Kidney (tissue), 14 donors: Measurements from ENCODE around the gene ZNF280B. TPM values are rescaled to one million over a fixed set of nuclear protein-coding genes. Genes with fewer than 3 reads are reported as not detected.

Source experiments
- DNase-seq, 5 donors: peaks; one replicate each; pipeline ENCODE4 v3.0.0-alpha.2; 2013 to 2020
- FAIRE-seq: peaks from 2 replicates; lab custom pipeline; 2012; peaks lifted over from hg19 to GRCh38; lab: Jason Lieb, UNC
- H3K27ac ChIP-seq, 2 donors: one replicate each; pipeline ENCODE4 v1.7.0; 2013; ENCODE audit warnings: low read depth in 2 of 2, low read length in 2 of 2, inconsistent platforms in 1 of 2
- H3K27me3 ChIP-seq: one replicate; pipeline ENCODE4 v1.7.1; 2013; ENCODE audit warnings: low read length, inconsistent platforms; ENCODE audit not compliant: control insufficient read depth, insufficient read depth
- H3K36me3 ChIP-seq, 3 donors: one replicate each; pipeline versions ENCODE4 v1.7.0 to v1.7.1; 2013; ENCODE audit warnings: low read length in 3 of 3, control low read depth in 1 of 3, inconsistent platforms in 1 of 3; ENCODE audit not compliant: insufficient read depth in 3 of 3, control insufficient read depth in 2 of 3
- H3K4me1 ChIP-seq, 3 donors: one replicate each; pipeline versions ENCODE4 v1.7.0 to v1.7.1; 2013; ENCODE audit warnings: low read length in 3 of 3, inconsistent platforms in 1 of 3, low read depth in 1 of 3; ENCODE audit not compliant: control insufficient read depth in 2 of 3, insufficient read depth in 2 of 3
- H3K4me3 ChIP-seq, 3 donors: one replicate each; pipeline versions ENCODE4 v1.7.0 to v1.8.1; 2013; ENCODE audit warnings: low read length in 3 of 3, control low read depth in 1 of 3, inconsistent platforms in 1 of 3
- H3K9ac ChIP-seq, 3 donors: one replicate each; pipeline versions ENCODE4 v1.7.0 to v1.7.1; 2013; ENCODE audit warnings: low read length in 3 of 3, control low read depth in 1 of 3, inconsistent platforms in 1 of 3
- H3K9me3 ChIP-seq, 3 donors: one replicate each; pipeline versions ENCODE4 v1.7.0 to v1.7.1; 2013; ENCODE audit warnings: low read length in 3 of 3, control low read depth in 1 of 3, inconsistent platforms in 1 of 3; ENCODE audit not compliant: control insufficient read depth in 2 of 3, insufficient read depth in 1 of 3
- intact Hi-C: fragments of 100-400 bp; cut with DNase I; formaldehyde crosslinking; loops from one replicate; pipeline ENCODE4 v1.11.1; 2022
- polyA plus RNA-seq: library from polyadenylated mRNA; stranded (reverse); fragments of 350-450 nt; fragmentation: Illumina TruSeq; extraction: RNeasy Lipid Tissue Mini Kit (QIAGEN cat#74804); gene quantifications from one replicate; pipeline ENCODE4 v1.2.3, GENCODE V29; 2014; ENCODE audit warnings: low read depth, low replicate concordance; ENCODE audit not compliant: insufficient read depth
- total RNA-seq: library from RNA; stranded (reverse); fragmentation: NEBNext Ultra II Directional; extraction: Animal tissue kit (Norgen Biotek cat#: 25700); gene quantifications from one replicate; pipeline ENCODE4 v1.2.1, GENCODE V29; 2021
- TF ChIP-seq, protein P1 (sequence below): IDR thresholded peaks from 3 replicates; pipeline ENCODE4 v1.5.1; 2012; ENCODE audit warnings: mild to moderate bottlenecking, moderate library complexity, borderline replicate concordance; ENCODE audit not compliant: insufficient read depth; ENCODE audit errors: extremely low read depth
- donor health status: control.
- donor health status: control.
- donor health status: control.
- donor health status: control.
- donor health status: control.
- donor health status: DM: yes; HTN: yes; CAD: no.
- donor health status: Normal renal cell carcinoma (clear cell type).

ZNF280B gene
- total and polyA plus RNA-seq, 2 donors from 2014 or later = 0.26 to 1.0 TPM

GRCh38 chr22:22531770-22532546, 23.4 kb upstream of the ZNF280B start:
- H3K9ac ChIP-seq = no peak overlapping the region
- H3K27me3 ChIP-seq = no peaks in the 10 kb centered on the region
- TF ChIP-seq, protein P1, sequence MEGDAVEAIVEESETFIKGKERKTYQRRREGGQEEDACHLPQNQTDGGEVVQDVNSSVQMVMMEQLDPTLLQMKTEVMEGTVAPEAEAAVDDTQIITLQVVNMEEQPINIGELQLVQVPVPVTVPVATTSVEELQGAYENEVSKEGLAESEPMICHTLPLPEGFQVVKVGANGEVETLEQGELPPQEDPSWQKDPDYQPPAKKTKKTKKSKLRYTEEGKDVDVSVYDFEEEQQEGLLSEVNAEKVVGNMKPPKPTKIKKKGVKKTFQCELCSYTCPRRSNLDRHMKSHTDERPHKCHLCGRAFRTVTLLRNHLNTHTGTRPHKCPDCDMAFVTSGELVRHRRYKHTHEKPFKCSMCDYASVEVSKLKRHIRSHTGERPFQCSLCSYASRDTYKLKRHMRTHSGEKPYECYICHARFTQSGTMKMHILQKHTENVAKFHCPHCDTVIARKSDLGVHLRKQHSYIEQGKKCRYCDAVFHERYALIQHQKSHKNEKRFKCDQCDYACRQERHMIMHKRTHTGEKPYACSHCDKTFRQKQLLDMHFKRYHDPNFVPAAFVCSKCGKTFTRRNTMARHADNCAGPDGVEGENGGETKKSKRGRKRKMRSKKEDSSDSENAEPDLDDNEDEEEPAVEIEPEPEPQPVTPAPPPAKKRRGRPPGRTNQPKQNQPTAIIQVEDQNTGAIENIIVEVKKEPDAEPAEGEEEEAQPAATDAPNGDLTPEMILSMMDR = no peak
- intact Hi-C loops = no loop called here
- H3K4me3 ChIP-seq = no peak overlapping the region
- DNase-seq (no peak), FAIRE-seq (no peak)
- H3K4me1 ChIP-seq = no peaks in the 10 kb centered on the region
- H3K27ac ChIP-seq = no peak overlapping the region
- H3K9me3 ChIP-seq = no peaks in the 10 kb centered on the region
- H3K36me3 ChIP-seq = no peaks in the 10 kb centered on the region

DNA sequence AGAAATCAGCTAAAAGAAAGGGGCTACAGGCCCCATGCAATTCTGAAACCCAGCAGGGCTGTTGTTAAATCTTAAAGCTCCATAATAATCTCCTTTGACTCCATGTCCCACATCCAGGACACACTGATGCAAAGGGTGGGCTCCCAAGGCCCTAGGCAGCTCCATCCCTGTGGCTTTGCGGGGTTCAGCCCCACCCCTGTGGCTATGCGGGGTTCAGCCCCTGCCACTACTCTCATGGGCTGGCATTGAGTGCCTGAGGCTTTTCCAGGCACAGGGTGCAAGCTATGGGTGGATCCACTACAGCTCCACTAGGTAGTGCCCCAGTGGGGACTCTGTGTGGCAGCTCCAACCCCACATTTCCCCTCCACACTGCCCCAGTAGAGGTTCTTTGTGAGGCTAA, 20.2 kb upstream of the ZNF280B start:
- H3K27me3 ChIP-seq = no peaks in the 10 kb centered on the region
- TF ChIP-seq, protein P1 = no peak
- no peak overlapping the region for H3K9ac ChIP-seq
- no peaks in the 10 kb centered on the region for H3K4me1 ChIP-seq
- intact Hi-C loops = no loop called here
- H3K4me3 ChIP-seq = no peak overlapping the region
- no peaks in the 10 kb centered on the region for H3K36me3 ChIP-seq
- FAIRE-seq (no peak), DNase-seq (no peak)
- no peak overlapping the region for H3K27ac ChIP-seq
- no peaks in the 10 kb centered on the region for H3K9me3 ChIP-seq

GRCh38 chr22:22527312-22527711, 18.8 kb upstream of the ZNF280B start:
- Histone ChIP-seq H3K27ac (no peak overlapping the region), H3K27me3 (no peaks in the 10 kb centered on the region), H3K4me3 (no peak overlapping the region), H3K4me1 (no peaks in the 10 kb centered on the region), H3K9ac (no peak overlapping the region), H3K36me3 (no peaks in the 10 kb centered on the region), H3K9me3 (no peaks in the 10 kb centered on the region)
- intact Hi-C loops = no loop called here
- DNase-seq (no peak), FAIRE-seq (no peak)
- TF ChIP-seq, protein P1 = no peak
